ENCODE data around the gene PRSS16.
"Not testable (repeated sequence)": the region's sequence is repeated elsewhere in the genome, so short reads cannot be mapped to it uniquely, and the experiment has no call there.

Gene PRSS16

DNA sequence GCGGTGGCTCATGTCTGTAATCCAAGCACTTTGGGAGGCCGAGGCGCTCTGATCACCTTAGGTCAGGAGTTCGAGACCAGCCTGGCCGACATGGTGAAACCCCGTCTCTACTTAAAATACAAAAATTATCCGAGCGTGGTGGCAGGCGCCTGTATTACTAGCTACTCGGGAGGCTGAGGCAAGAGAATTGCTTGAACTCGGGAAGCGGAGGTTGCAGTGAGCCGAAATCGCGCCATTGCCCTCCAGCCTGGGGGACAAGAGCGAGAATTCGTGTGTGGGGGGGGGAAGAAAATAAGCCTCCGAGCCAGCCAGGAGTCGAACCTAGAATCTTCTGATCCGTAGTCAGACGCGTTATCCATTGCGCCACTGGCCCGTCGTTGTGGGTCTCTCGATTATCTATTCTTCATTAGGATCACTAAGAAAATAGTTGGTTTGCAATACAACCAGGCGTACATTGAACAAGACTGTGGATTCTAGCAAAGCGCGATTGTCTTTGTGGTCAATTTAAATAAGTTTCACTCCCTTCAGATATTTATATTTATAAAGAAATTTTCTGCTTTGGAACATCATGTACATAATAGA, 33.9 kb upstream of the PRSS16 start:
- no peak overlapping the region for H3K4me3 ChIP-seq (ENCODE audit: low read depth, low read length)
- TF ChIP-seq, protein P1, sequence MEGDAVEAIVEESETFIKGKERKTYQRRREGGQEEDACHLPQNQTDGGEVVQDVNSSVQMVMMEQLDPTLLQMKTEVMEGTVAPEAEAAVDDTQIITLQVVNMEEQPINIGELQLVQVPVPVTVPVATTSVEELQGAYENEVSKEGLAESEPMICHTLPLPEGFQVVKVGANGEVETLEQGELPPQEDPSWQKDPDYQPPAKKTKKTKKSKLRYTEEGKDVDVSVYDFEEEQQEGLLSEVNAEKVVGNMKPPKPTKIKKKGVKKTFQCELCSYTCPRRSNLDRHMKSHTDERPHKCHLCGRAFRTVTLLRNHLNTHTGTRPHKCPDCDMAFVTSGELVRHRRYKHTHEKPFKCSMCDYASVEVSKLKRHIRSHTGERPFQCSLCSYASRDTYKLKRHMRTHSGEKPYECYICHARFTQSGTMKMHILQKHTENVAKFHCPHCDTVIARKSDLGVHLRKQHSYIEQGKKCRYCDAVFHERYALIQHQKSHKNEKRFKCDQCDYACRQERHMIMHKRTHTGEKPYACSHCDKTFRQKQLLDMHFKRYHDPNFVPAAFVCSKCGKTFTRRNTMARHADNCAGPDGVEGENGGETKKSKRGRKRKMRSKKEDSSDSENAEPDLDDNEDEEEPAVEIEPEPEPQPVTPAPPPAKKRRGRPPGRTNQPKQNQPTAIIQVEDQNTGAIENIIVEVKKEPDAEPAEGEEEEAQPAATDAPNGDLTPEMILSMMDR (IDR thresholded peaks at IDR 0.05; ENCODE audit: low read depth, low read length), result no peak

DNA sequence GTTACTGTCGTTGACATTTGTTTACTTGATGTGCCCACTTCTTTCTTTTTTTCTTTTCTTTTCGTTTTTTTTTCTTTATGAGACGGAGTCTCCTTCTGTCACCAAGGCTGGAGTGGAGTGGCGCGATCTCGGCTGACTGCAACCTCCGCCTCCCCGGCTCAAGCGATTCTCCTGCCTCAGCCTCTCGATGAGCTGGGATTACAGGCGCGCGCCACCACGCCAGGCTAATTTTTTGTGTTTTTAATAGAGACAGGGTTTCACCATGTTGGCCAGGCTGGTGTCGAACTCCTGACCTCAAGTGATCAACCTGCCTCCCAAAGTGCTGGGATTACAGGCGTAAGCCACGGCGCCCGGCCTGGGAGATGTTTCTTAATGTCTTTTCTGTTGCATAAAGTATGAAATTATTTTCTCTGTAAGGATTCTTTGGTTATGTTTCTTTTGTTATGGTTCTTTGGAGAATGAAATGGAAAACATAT, 33.3 kb upstream of the PRSS16 start:
- TF ChIP-seq, protein P1 (IDR thresholded peaks at IDR 0.05; ENCODE audit: low read depth, low read length), result no peak
- no peak overlapping the region; the same call in 1 of the 2 replicates for H3K4me3 ChIP-seq (ENCODE audit: low read depth, low read length)

DNA sequence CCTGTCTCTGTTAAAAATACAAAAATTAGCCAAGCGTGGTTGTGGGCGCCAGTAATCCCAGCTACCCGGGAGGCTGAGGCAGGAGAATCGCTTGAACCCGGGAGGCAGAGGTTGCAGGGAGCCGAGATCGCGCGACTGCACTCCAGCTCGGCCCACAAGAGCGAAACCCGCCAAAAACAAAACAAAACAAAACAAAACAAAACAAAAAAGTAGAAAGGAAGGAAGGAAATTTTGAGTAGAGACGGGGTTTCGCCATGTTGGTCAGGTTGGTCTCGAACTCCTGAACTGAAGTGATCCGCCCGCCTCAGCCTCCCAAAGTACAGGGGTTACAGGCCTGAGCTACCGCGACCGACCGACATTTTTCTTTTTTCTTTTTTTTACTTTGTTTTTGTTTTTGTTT, 30.6 kb upstream of the PRSS16 start:
- TF ChIP-seq, protein P1 (IDR thresholded peaks at IDR 0.05; ENCODE audit: low read depth, low read length), result no peak
- no peak overlapping the region for H3K4me3 ChIP-seq (ENCODE audit: low read depth, low read length)

DNA sequence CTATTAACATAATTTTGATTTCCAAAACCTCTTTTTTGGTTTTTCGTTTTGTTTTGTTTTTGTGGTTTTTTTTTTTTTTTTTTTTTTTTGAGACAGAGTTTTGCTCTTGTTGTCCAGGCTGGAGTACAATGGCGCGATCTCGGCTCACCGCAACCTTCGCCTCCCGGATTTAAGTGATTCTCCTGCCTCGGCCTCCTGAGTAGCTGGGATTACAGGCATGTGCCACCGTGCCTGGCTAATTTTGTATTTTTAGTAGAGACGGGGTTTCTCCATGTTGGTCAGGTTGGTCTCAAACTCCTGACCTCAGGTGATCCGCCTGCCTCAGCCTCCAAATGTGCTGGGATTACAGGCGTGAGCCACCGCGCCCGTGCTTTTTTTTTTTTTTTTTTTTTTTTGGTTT, 24.5 kb upstream of the PRSS16 start:
- H3K4me3 ChIP-seq (ENCODE audit: low read depth, low read length), result not testable (repeated sequence)

DNA sequence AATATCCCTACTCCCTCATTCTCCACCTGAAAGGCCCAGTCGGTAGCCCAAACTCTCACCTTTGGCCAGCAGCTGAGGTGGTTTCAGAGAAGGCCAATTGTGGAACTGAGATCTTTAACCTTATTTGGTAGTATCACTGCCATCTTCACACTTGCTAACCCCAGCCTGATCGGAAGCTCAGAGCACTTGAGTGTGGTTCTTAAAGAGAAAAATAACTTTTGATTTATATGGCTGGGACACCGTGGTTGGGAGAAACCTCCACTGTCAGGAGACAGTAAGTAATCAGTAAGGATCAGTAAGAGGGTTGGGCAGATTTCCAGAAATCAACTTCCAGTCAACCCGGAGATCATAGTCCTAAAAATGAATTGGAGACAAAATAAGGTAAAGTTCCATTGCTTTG, 22.8 kb upstream of the PRSS16 start:
- H3K4me3 ChIP-seq (ENCODE audit: low read depth, low read length), result no peak overlapping the region
- TF ChIP-seq, protein P1 (IDR thresholded peaks at IDR 0.05; ENCODE audit: low read depth, low read length), result no peak

DNA sequence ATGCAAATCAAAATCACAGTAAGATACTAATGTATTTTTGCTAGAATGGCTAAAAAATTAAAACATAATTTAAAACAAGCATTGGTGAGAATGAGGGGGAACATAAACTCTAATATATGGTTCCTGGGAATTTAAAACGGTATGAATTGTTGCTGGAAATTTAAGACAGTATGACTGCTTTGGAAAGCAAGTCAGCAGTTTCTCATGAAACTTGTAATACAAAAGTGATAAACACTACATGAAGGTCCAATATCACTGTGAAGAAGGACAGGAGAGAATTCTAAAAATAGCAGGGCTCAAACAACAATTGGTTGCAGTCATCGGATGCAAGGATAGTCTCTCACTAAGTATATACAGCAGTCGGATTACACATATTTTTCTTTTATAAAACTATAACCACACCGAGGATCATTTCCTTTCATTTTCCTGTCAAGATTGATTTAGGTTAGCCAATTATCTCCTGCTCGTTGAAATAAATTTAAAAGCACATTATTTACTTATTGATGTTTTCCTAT, 18.5 kb upstream of the PRSS16 start:
- TF ChIP-seq, protein P1 (IDR thresholded peaks at IDR 0.05; ENCODE audit: low read depth, low read length), result no peak
- no peak overlapping the region for H3K4me3 ChIP-seq (ENCODE audit: low read depth, low read length)

DNA sequence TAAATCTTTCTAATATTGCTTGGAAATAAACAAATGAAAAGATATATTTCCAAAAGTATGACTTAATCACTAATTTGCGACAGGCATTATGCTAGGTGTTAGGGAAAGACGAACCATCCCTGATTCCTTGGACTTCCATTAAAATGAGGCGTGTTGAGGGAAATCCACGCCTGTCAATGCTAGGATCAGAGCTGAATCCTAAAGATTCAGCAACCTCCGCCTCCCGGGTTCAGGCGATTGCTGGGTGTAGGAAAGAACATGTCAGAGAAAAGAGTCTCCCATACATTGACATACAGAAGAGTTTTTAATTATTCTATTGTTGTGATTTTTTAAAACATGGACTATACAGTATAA, 16.8 kb upstream of the PRSS16 start:
- TF ChIP-seq, protein P1 (IDR thresholded peaks at IDR 0.05; ENCODE audit: low read depth, low read length), result no peak
- H3K4me3 ChIP-seq (ENCODE audit: low read depth, low read length), result no peak overlapping the region

DNA sequence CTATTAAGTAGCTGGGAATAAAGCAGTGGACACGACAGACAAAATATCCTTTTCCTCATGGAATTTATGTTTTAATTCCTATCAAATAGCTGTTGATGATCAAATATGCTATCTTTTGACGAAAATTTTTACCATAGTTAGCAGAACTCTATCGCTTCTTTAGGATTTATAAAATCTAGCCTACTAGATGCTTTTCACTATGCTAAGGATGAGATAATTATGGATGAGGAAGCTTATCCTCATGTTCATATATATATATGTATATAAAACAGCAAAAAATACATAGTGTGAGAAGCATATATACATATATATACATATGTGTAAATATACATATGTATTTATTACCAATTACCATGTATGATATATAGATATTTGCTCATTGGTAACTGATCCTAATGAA, 12.9 kb upstream of the PRSS16 start:
- TF ChIP-seq, protein P1 (IDR thresholded peaks at IDR 0.05; ENCODE audit: low read depth, low read length), result no peak
- H3K4me3 ChIP-seq (ENCODE audit: low read depth, low read length), result peak overlapping the region; percentile 55
